OCI-M2 (cell line): ENCODE measurements around the gene MITD1.
"Not testable (repeated sequence)": the region's sequence is repeated elsewhere in the genome, so short reads cannot be mapped to it uniquely, and the experiment has no call there.

Experiments used
- DNase-seq: peaks from one replicate; lab custom pipeline; 2025; ENCODE audit not compliant: unreplicated experiment; lab: John Stamatoyannopoulos, UW

MITD1 gene

GRCh38 chr2:99154643-99155536 is 26.0 kb downstream of the MITD1 start, which contains the start of the genes LIPT1 and TSGA10:
TSS of gene LIPT1 (plus strand) at chr2:99154967. CDS start at chr2:99161958, 6,991 bp downstream.
TSS of gene TSGA10 (minus strand) at chr2:99154942. CDS start at chr2:99109439, 45,503 bp downstream.
- peak; percentile 56 for DNase-seq

- no peak for DNase-seq
These were observed 26.8 kb downstream of the MITD1 start for GRCh38 chr2:99153921-99154604.

GRCh38 chr2:99152199-99152895 is 28.5 kb downstream of the MITD1 start:
- DNase-seq: no peak

- DNase-seq: no peak
These were observed 30.2 kb downstream of the MITD1 start for GRCh38 chr2:99150706-99151105.

- peak; percentile 69 for DNase-seq
These were observed 39.4 kb downstream of the MITD1 start, which contains the start of gene C2orf15 for GRCh38 chr2:99141110-99142108. TSS of gene C2orf15 (plus strand) at chr2:99141707. CDS start at chr2:99150559, 8,852 bp downstream.

- no peak for DNase-seq
These were observed 40.1 kb downstream of the MITD1 start for GRCh38 chr2:99140860-99141109.

GRCh38 chr2:99140056-99140859 is 40.6 kb downstream of the MITD1 start:
- DNase-seq: no peak

GRCh38 chr2:99139003-99139402 is 41.9 kb downstream of the MITD1 start:
- DNase-seq: no peak

- not testable (repeated sequence) for DNase-seq
These were observed 45.8 kb downstream of the MITD1 start for GRCh38 chr2:99135044-99135556.

GRCh38 chr2:99127981-99128380 is 52.9 kb downstream of the MITD1 start:
- DNase-seq: no peak
